ENCODE data around the gene HAS3. TPM values are rescaled to one million over a fixed set of nuclear protein-coding genes. Genes with fewer than 3 reads are reported as not detected.

The HAS3 gene
- total RNA-seq, 1 donor from 2014 or later = not detected

- Histone ChIP-seq H3K4me3 (no peak overlapping the region), H3K9me3 (no peaks in the 10 kb centered on the region), H3K36me3 (peaks cover 5 to 19% of the 10 kb centered on the region in 2 donors), H3K27me3 (no peaks in the 10 kb centered on the region), H3K4me1 (no peaks in the 10 kb centered on the region), H3K27ac (no peak overlapping the region)
- TF ChIP-seq, protein P1, sequence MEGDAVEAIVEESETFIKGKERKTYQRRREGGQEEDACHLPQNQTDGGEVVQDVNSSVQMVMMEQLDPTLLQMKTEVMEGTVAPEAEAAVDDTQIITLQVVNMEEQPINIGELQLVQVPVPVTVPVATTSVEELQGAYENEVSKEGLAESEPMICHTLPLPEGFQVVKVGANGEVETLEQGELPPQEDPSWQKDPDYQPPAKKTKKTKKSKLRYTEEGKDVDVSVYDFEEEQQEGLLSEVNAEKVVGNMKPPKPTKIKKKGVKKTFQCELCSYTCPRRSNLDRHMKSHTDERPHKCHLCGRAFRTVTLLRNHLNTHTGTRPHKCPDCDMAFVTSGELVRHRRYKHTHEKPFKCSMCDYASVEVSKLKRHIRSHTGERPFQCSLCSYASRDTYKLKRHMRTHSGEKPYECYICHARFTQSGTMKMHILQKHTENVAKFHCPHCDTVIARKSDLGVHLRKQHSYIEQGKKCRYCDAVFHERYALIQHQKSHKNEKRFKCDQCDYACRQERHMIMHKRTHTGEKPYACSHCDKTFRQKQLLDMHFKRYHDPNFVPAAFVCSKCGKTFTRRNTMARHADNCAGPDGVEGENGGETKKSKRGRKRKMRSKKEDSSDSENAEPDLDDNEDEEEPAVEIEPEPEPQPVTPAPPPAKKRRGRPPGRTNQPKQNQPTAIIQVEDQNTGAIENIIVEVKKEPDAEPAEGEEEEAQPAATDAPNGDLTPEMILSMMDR (IDR thresholded peaks at IDR 0.05) = no peak
- DNase-seq (ENCODE audit: low spot score in 2 of 2) = no peak
- intact Hi-C loops (cut with DNase I) = no loop called here
Observed at GRCh38 chr16:69084289-69084688, 21.2 kb upstream of the HAS3 start.

GRCh38 chr16:69085032-69085695 lies 20.3 kb upstream of the HAS3 start:
- Histone ChIP-seq H3K36me3 (peaks cover 5 to 19% of the 10 kb centered on the region in 2 donors), H3K9me3 (no peaks in the 10 kb centered on the region), H3K27me3 (no peaks in the 10 kb centered on the region), H3K4me3 (no peak overlapping the region), H3K4me1 (no peaks in the 10 kb centered on the region), H3K27ac (no peak overlapping the region)
- DNase-seq (ENCODE audit: low spot score in 2 of 2) = no peak
- intact Hi-C loops (cut with DNase I) = no loop called here
- TF ChIP-seq, protein P1 (IDR thresholded peaks at IDR 0.05) = no peak

- no peaks in the 10 kb centered on the region for H3K27me3 ChIP-seq
- no peak for DNase-seq (ENCODE audit: low spot score in 2 of 2)
- no peaks in the 10 kb centered on the region for H3K4me1 ChIP-seq
- peaks cover 5 to 19% of the 10 kb centered on the region in 2 donors for H3K36me3 ChIP-seq
- no peak overlapping the region for H3K4me3 ChIP-seq
- intact Hi-C loops (cut with DNase I) = no loop called here
- H3K9me3 ChIP-seq = no peaks in the 10 kb centered on the region
- TF ChIP-seq, protein P1 (IDR thresholded peaks at IDR 0.05) = no peak
- H3K27ac ChIP-seq = no peak overlapping the region
Observed at GRCh38 chr16:69087161-69087581, 18.3 kb upstream of the HAS3 start.

DNA sequence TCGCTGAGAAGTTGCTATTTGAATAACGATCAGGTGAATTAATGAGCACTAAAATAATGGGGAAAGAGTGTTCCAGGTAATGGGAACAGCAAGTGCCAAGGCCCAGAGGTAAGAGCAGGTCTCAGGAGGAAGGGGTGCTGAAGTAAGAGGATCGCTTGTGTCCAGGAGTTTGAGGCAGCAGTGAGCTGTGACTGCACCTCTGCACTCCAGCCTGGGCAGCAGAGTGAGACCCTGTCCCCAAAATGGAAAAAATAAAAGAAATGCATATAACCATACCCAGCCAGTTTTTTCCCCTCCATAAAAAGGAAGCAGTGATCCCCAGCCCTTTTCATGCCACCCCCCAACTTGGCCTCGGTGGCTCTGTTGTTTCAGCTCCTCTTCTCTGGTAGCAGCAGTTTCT lies 16.8 kb upstream of the HAS3 start:
- DNase-seq (ENCODE audit: low spot score in 2 of 2) = no peak
- intact Hi-C loops (cut with DNase I) = no loop called here
- Histone ChIP-seq H3K4me1 (no peaks in the 10 kb centered on the region), H3K36me3 (peaks cover 5 to 15% of the 10 kb centered on the region in 2 donors), H3K9me3 (no peaks in the 10 kb centered on the region), H3K27me3 (no peaks in the 10 kb centered on the region), H3K27ac (no peak overlapping the region), H3K4me3 (no peak overlapping the region)
- TF ChIP-seq, protein P1 (IDR thresholded peaks at IDR 0.05) = no peak

- peaks cover 5 to 9% of the 10 kb centered on the region in 2 donors for H3K36me3 ChIP-seq
- no peak overlapping the region for H3K27ac ChIP-seq
- H3K27me3 ChIP-seq = no peaks in the 10 kb centered on the region
- TF ChIP-seq, protein P1 (IDR thresholded peaks at IDR 0.05) = no peak
- no peak for DNase-seq (ENCODE audit: low spot score in 2 of 2)
- H3K4me1 ChIP-seq = no peaks in the 10 kb centered on the region
- H3K9me3 ChIP-seq = no peaks in the 10 kb centered on the region
- H3K4me3 ChIP-seq = no peak overlapping the region
- intact Hi-C loops (cut with DNase I) = no loop called here
Observed at GRCh38 chr16:69089091-69089910, 16.2 kb upstream of the HAS3 start.

Measured in ascending aorta (tissue), 2 donors.